GM19240 (cell line): ENCODE measurements around the gene GORASP2.

Source experiments
- DNase-seq: peaks from one replicate; pipeline ENCODE4 v3.0.0; 2011; ENCODE audit warnings: low spot score; ENCODE audit not compliant: insufficient read length

The GORASP2 gene

GRCh38 chr2:170922634-170923494, 6.2 kb upstream of the GORASP2 start:
- DNase-seq: no peak

DNA sequence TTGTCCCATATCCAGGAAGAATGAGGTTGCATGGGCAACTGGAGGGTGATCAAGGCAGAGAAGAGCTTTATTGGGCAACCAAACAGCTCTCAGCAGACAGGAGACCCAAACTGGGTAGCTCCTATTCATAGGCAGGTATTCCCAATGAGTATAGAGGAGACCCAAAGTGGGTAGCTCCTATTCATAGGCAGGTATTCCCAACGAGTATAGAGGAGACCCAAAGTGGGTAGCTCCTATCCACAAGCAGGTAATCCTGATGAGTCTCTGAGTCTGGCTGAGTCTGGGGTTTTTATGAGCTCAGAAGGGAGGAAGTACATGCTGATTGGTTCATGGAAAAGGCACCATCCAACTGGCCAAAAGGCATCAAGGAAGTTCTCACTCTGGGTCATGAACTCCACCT, 5.3 kb upstream of the GORASP2 start:
- DNase-seq: no peak

DNA sequence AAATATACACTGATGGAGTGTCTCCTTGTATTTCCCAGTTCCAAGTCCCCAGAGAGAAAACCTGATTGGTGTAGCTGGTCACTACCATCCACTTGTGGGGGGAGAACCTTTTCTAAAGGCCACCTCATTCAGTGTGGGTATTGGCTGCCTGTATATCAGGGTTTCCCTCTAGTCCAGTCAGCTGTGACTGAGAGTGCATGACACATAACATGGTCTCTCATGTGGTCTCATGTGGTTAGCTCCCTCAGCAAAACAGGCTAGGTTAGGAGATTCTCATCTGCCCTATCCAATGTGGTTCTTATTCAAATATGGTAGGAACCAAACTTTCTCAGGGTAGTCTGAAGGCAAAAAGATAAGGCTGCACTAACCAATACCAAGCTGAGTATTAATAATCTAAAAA, 4.1 kb upstream of the GORASP2 start:
- no peak for DNase-seq

GRCh38 chr2:170925923-170926322, 3.1 kb upstream of the GORASP2 start:
- no peak for DNase-seq

GRCh38 chr2:170926743-170927297, 2.2 kb upstream of the GORASP2 start:
- DNase-seq: no peak

DNA sequence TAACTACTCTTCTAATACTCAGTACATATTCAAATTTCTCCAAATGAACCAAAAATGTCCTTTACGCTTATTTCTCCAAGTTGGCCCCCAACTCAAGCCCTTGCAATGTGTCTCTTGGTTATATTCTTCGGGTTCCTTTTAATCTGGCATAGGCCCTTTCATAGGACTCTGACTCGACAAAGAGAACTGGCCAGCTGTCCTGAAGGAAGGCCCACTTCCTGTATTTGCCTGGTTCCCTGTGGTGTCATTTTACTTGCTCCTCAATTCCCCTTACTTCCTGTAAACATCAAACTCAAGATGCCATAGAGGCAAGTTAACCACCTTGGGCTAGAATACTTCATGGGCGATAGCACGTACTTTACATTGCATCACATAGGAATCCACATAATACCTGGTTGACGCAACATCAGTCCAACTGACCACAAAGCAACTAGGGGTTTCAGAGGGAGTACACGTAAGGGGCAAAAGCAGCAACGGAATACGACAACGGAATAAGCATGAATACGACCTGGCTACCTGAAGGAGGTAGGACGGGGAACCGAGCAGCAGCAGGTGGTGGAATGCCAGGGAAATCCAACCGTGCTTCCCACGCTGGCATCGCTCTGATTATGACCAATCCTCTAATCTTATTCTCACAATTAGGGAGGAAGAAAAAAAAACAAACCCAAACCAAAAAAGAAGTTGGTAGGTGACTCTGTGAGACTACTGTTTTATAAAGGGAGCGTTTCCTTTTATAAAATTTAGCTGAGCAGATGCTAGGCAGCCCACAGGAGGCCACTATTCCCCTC, 823 bp upstream of the GORASP2 start:
- DNase-seq: no peak

- peak; percentile 23 for DNase-seq
These were observed 615 bp downstream of the GORASP2 start for GRCh38 chr2:170929686-170930050.

DNA sequence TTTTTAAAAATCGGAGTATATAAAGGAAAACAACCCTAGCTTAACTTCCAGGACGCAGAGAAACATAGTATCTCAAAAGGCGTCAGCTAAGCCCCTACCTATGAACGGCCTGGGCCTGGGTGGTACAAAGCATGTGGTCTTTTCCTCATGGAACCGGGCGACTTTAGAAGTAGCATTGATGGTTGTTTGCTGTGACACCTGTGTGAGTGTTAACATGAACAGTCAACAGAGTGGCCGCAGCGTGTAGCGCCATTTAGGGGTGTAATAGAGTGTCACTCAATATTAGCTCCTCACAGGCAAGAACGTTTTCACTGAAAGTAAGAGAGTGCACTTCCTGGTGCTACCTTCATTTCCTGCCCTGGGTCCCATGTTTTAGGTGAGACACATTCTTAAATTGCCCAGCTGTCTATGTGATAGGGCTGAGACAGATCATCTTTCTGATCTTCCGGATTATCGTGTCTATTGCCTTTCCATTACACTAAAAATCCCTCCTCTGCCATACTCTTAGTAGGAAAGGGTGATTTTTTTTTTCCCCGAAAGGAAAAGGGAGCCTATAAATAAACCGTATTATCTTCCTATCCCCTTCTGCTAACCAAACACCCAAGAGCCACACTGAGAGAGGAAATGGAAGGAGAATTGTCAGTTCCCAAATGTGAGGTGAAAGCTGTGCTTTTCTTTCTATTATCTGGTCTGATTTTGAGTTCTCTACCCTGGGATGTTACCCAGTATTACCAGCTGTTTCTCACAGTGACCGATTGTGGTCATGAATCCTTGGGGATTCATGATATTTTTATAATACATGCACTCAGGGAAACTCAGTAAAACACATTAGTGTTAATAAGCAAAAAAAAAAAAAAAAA, 1.3 kb downstream of the GORASP2 start:
- DNase-seq: peak; percentile 61

- DNase-seq: no peak
These were observed 1.9 kb downstream of the GORASP2 start for GRCh38 chr2:170930991-170931266.

DNA sequence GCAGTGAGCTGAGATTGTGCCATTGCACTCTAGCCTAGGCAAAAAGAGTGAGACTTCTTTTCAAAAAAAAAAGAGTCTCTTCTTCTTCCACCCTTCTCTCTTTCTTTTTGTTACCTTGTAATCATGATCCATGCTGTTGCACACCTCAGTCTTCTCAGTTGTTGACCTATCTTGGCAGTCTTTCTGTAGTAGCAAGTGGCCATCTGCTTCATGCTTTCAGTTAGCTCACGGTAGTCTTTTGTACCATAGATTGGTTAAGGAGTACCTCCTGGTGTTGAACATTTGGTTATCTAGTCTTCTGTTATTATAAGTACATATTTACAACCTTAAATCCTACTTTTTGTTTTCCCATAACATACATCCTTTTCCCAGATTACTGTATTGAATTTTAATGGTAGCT, 3.1 kb downstream of the GORASP2 start:
- DNase-seq: no peak

DNA sequence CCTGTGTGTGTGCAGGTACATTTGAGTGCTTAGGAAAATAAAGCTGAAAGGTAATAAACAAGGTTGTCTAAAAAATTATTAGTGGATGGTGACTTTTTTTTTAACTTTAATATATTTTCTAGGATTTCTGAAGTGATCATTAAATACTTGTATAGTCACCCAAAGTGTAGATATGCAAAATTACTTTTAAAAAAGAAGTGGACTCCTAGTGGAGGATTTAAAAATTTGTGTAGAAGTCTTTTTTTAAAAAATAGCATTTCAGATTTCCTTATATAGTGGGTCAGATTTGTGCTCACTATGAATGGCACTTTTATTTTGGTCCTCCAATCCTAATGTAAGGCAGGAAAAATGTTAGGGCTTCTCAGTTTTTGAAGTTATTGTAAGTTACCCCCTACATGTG, 3.9 kb downstream of the GORASP2 start:
- DNase-seq: no peak

GRCh38 chr2:170937709-170938379, 8.8 kb downstream of the GORASP2 start:
- no peak for DNase-seq

DNA sequence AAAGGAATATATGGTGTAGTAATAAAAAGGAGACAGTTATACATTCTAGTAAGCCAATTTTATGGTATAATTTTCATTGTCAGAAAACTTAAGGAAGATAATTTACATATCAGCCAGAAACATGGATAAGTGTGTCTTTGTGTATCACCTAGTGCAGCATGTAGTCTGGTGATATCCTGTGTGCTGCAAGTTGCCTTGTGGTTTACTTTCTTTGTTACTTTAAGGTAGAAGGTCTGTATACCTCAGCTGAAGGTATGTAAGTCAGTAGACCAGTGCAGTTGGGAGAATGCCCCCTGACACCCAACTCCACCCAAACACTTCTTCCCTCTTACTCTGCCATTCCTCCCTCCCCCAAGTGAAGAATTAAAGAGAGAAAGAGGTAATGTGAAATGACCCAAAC, 11.0 kb downstream of the GORASP2 start:
- DNase-seq: no peak

- DNase-seq: no peak
These were observed 13.6 kb downstream of the GORASP2 start for GRCh38 chr2:170942615-170943014.

DNA sequence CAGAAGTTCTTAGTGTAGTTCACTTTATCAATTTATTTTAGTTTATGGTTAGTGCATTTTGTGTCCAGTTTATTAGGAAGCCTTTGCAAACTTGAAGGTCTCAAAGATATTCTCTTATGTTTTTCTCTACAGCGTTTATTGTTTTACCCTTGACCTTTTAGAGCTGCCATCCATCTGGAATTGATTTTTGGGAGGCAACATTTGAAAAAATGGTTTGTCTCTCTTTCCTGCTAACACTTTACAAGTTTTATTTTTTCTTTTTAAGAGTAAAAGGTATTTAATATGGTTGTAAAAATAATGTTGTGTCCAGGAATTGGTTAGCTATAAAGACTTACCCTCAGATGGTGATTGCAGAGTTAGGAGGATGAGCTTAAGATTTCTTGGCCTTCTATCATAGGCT, 14.0 kb downstream of the GORASP2 start:
- DNase-seq: no peak

DNA sequence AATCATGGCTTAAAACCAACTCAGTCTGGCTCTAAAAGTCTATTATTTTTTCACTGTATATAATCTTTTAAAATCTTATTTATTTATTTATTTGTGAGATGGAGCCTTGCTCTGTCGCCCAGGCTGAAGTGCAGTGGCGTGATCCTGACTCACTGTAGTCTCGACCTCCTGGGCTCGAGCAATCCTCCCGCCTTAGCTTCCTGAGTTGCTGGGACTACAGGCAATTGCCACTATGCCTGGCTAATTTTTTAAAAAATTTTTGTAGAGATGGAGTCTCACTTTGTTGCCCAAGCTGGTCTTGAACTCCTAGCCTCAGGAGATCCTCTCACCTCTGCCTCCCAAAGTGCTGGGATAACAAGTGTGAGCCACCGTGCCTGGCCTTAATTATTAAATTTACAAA, 14.5 kb downstream of the GORASP2 start:
- DNase-seq: no peak

DNA sequence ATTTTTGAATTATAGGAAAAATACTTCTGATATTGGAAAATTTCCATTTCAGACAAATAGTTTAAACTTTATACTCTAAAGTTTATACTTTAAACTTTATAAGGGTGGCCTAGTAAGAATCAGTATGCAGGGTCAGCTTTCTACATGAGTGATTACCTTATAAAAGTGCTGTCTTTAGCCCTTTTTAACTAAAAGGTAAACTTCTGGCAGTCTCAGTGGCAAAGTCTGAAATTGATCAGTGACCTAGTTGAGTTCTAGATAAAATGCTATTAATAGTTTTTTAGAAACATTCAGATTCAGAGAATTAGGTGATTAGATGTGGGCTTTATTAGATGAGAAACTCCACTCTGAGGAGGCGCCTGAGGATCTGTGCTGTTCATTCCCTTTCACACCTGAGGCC, 15.5 kb downstream of the GORASP2 start:
- DNase-seq: no peak

- DNase-seq: no peak
These were observed 20.4 kb downstream of the GORASP2 start for GRCh38 chr2:170949415-170949814.

DNA sequence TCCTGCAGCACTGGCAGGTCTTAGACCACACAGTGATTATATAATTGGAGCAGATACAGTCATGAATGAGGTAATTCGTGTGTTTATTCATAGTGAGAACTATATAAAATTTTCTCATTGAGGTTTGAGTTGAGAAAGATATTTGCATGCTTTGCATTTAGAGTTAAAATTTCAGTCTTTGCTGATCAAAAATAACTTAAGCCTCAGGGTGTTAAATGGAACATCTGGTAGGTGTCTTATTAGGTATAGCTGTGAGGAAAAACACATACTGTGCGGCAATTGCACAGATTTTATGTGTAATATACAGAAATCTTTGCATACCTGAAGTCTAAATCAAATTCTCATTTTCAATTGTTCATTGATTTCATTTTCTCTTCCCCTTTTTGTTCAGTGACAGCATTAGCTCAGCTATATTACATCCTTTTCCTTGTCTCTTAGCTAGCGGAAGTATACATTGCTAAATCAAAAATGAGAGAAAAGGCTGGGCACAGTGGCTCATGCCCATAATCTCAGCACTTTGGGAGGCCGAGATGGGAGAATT, 21.2 kb downstream of the GORASP2 start:
- DNase-seq: no peak

GRCh38 chr2:170953941-170954340, 24.9 kb downstream of the GORASP2 start:
- DNase-seq: no peak

DNA sequence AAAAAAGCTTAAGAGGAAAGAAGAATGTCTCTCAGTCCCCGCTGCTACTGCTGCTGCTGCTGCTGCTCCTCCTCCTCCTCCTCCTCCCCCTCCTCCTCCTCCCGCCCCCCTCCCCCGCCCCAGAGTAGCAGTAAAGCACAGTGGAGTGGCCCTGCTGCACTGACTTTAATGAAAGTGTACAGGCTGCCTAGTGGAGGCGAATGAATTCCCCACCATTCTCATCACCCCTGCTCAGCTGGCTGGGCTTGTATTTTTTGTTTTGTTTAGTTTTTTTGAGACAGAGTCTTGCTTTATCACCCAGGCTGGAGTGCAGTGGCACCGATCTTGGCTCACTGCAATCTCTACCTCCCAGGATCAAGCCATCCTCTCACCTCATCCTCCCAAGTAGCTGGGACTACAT, 34.3 kb downstream of the GORASP2 start:
- DNase-seq: no peak
